BE2C (cell line): Measurements from ENCODE around the gene UGT1A10.

Experiments
- DNase-seq: peaks from one replicate; pipeline ENCODE4 v3.0.0-alpha.2; 2020
- H3K27me3 ChIP-seq: fragments of 250-450 bp; sonication (Bioruptor Pico); 2 replicates; pipeline ENCODE4 v1.5.1; 2020; ENCODE audit warnings: mild to moderate bottlenecking
- H3K36me3 ChIP-seq: fragments of 250-450 bp; sonication (Bioruptor Pico); 2 replicates; pipeline ENCODE4 v1.5.1; 2020; ENCODE audit warnings: mild to moderate bottlenecking
- H3K4me1 ChIP-seq: fragments of 250-450 bp; sonication (Bioruptor Pico); 2 replicates; pipeline ENCODE4 v1.5.1; 2020
- H3K4me3 ChIP-seq: 2 replicates; pipeline ENCODE4 v1.5.1; 2011; ENCODE audit warnings: low read depth, low read length
- H3K9me3 ChIP-seq: fragments of 250-450 bp; sonication (Bioruptor Pico); 2 replicates; pipeline ENCODE4 v1.5.1; 2020
- CTCF ChIP-seq: IDR thresholded peaks from 2 replicates; pipeline ENCODE4 v1.5.1; 2012; ENCODE audit warnings: mild to moderate bottlenecking, low read depth, low read length

UGT1A10 gene

GRCh38 chr2:233813236-233814055 is 177.2 kb downstream of the UGT1A10 start:
- H3K4me1 ChIP-seq, result peaks cover 13% of the 10 kb centered on the region
- DNase-seq, result peak; percentile 14
- no peaks in the 10 kb centered on the region for H3K36me3 ChIP-seq
- no peak overlapping the region for H3K4me3 ChIP-seq
- H3K27me3 ChIP-seq, result peaks cover 11% of the 10 kb centered on the region
- no peaks in the 10 kb centered on the region for H3K9me3 ChIP-seq
- TF ChIP-seq CTCF, result no peak

- Histone ChIP-seq H3K36me3 (no peaks in the 10 kb centered on the region), H3K9me3 (no peaks in the 10 kb centered on the region), H3K4me1 (peaks cover 13% of the 10 kb centered on the region), H3K4me3 (no peak overlapping the region), H3K27me3 (peaks cover 3% of the 10 kb centered on the region; the same call in 1 of the 2 replicates)
- no peak for TF ChIP-seq CTCF
- peak; percentile 11 for DNase-seq
Observed at GRCh38 chr2:233814056-233814835, 178.0 kb downstream of the UGT1A10 start.

GRCh38 chr2:233815861-233816260 is 179.6 kb downstream of the UGT1A10 start:
- no peaks in the 10 kb centered on the region for H3K27me3 ChIP-seq
- no peaks in the 10 kb centered on the region for H3K36me3 ChIP-seq
- no peaks in the 10 kb centered on the region for H3K9me3 ChIP-seq
- no peak for DNase-seq
- no peak overlapping the region for H3K4me3 ChIP-seq
- H3K4me1 ChIP-seq, result peaks cover 13% of the 10 kb centered on the region
- no peak for TF ChIP-seq CTCF

GRCh38 chr2:233816334-233816733 is 180.1 kb downstream of the UGT1A10 start:
- Histone ChIP-seq H3K4me3 (no peak overlapping the region), H3K4me1 (peaks cover 13% of the 10 kb centered on the region), H3K27me3 (no peaks in the 10 kb centered on the region), H3K36me3 (no peaks in the 10 kb centered on the region), H3K9me3 (no peaks in the 10 kb centered on the region)
- no peak for TF ChIP-seq CTCF
- peak; percentile 92 for DNase-seq

- H3K27me3 ChIP-seq, result no peaks in the 10 kb centered on the region
- H3K4me1 ChIP-seq, result peaks cover 13% of the 10 kb centered on the region
- H3K4me3 ChIP-seq, result no peak overlapping the region
- TF ChIP-seq CTCF, result no peak
- DNase-seq, result peak; percentile 52
- H3K9me3 ChIP-seq, result no peaks in the 10 kb centered on the region
- H3K36me3 ChIP-seq, result no peaks in the 10 kb centered on the region
Observed at GRCh38 chr2:233816771-233817170, 180.5 kb downstream of the UGT1A10 start.
